CD4-positive, alpha-beta T cell treated with Interleukin-15 for 1 hour (primary cell): ENCODE data around the gene ARHGDIB.

Experiments used
- DNase-seq: peaks from one replicate; pipeline ENCODE4 v3.0.0-alpha.2; 2020

The ARHGDIB gene

GRCh38 chr12:14961466-14962152, at the start of gene ARHGDIB:
Gene ARHGDIB, minus strand, starts transcription at chr12:14961601. Its CDS starts 10,889 bp downstream, at chr12:14950712.
- DNase-seq: peak; percentile 93

- no peak for DNase-seq
Measured at GRCh38 chr12:15011162-15011561, 49.8 kb upstream of the ARHGDIB start.

GRCh38 chr12:15007551-15007950, 46.1 kb upstream of the ARHGDIB start:
- no peak for DNase-seq

- no peak for DNase-seq
Measured at GRCh38 chr12:15005064-15005463, 43.7 kb upstream of the ARHGDIB start.

- no peak for DNase-seq
Measured at GRCh38 chr12:15004421-15004820, 43.0 kb upstream of the ARHGDIB start.

- DNase-seq: no peak
Measured at GRCh38 chr12:15001733-15002382, 40.5 kb upstream of the ARHGDIB start.

GRCh38 chr12:15000575-15000974, 39.2 kb upstream of the ARHGDIB start:
- DNase-seq: no peak

GRCh38 chr12:14999695-15000365, 38.4 kb upstream of the ARHGDIB start:
- no peak for DNase-seq

GRCh38 chr12:14999021-14999694, 37.8 kb upstream of the ARHGDIB start:
- no peak for DNase-seq

GRCh38 chr12:14997998-14998397, 36.6 kb upstream of the ARHGDIB start:
- no peak for DNase-seq

- DNase-seq: no peak
Measured at GRCh38 chr12:14995583-14996425, 34.4 kb upstream of the ARHGDIB start.

GRCh38 chr12:14994610-14995009, 33.2 kb upstream of the ARHGDIB start:
- DNase-seq: no peak

- peak; percentile 21 for DNase-seq
Measured at GRCh38 chr12:14993537-14994266, 32.3 kb upstream of the ARHGDIB start.

GRCh38 chr12:14993117-14993516, 31.7 kb upstream of the ARHGDIB start:
- no peak for DNase-seq

- DNase-seq: no peak
Measured at GRCh38 chr12:14992673-14993072, 31.3 kb upstream of the ARHGDIB start.

- DNase-seq: no peak
Measured at GRCh38 chr12:14991069-14991468, 29.7 kb upstream of the ARHGDIB start.

GRCh38 chr12:14989790-14990189, 28.4 kb upstream of the ARHGDIB start:
- no peak for DNase-seq

- DNase-seq: no peak
Measured at GRCh38 chr12:14988035-14988434, 26.6 kb upstream of the ARHGDIB start.

GRCh38 chr12:14986449-14986848, 25.0 kb upstream of the ARHGDIB start:
- no peak for DNase-seq

- no peak for DNase-seq
Measured at GRCh38 chr12:14984766-14985285, 23.4 kb upstream of the ARHGDIB start.

- no peak for DNase-seq
Measured at GRCh38 chr12:14984036-14984435, 22.6 kb upstream of the ARHGDIB start.

- DNase-seq: no peak
Measured at GRCh38 chr12:14982991-14983390, 21.6 kb upstream of the ARHGDIB start.
